HG03039 (cell line): ENCODE data around the gene RNF17.

ENCODE experiments used
- ATAC-seq: cut with Tn5 transposase; IDR thresholded peaks from one replicate; pipeline ENCODE4 v1.9.1; 2021; ENCODE audit warnings: mild to moderate bottlenecking, moderate library complexity; ENCODE audit not compliant: unreplicated experiment

RNF17 gene

GRCh38 chr13:24858953-24859352 lies 95.0 kb downstream of the RNF17 start:
- ATAC-seq: no peak

- no peak for ATAC-seq
Measured at GRCh38 chr13:24860770-24861169, 96.8 kb downstream of the RNF17 start.

DNA sequence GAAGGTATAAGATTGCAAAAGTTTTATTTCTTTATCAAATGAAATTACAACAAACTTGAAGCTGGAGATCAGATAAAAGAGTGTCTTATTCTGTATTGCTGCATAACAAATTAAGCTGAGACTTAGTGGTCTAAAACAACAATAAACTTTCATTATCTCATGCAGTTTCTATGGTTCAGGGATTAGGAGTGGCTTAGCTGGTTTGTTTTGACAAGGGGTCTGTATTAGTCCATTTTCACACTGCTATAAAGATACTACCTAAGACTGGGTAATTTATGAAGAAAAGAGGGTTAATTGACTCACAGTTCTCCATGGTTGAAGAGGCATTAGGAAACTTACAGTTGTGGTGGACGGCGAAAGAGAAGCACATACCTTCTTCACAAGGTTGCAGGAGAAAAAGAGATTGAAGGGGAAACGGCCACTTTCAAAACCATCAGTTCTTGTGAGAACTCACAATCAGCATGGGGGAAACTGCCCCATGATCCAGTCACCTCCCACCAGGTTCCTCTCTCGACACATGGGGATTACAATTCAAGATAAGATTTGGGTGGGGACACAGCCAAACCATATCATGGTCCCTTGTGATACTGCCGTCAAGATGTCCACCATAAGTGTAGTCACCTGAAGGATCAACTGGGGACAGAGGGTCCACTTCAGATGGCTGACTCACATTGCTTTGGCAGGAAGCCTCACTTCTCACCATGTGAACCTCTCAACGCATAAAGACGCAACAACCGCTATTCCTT lies 97.8 kb downstream of the RNF17 start:
- ATAC-seq: no peak

DNA sequence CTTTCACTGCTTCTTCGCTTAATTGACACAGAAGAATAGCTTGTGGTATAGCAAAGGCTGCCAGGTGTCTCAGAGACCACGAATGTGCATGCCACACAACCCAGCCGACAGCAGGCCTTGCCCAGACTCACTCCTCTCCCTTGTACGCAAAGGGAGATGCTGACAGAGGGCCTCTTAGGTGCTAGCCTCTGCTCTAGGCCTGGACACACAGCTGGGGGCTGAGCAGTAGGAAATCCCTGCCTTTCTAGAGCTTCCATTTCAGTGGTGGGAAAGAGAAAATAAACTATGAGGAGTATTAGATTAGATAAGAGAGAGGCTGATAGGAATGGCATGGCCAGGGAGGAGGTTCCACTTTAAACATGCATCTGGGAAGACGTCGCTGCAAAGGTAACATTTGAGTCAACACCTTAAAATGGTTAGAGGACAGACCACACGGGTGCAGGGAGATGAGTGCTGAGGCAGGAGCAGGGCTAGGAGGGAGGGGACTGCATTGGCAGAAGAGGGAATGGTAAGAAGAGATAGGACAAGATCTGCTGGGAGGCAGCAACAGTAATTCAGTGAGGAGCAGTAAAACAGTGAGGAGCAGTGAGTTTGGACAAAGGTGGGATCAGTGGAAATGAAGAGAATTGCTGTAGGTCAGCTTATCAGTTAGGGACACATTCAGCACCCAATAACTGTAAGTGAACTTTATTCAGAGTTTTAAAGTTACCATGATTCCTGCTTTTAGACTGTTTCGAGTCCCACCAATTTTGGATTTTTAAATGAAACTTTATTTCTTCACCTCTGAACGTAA lies 100.0 kb downstream of the RNF17 start:
- no peak for ATAC-seq

- ATAC-seq: no peak
Measured at GRCh38 chr13:24864579-24864978, 100.6 kb downstream of the RNF17 start.

DNA sequence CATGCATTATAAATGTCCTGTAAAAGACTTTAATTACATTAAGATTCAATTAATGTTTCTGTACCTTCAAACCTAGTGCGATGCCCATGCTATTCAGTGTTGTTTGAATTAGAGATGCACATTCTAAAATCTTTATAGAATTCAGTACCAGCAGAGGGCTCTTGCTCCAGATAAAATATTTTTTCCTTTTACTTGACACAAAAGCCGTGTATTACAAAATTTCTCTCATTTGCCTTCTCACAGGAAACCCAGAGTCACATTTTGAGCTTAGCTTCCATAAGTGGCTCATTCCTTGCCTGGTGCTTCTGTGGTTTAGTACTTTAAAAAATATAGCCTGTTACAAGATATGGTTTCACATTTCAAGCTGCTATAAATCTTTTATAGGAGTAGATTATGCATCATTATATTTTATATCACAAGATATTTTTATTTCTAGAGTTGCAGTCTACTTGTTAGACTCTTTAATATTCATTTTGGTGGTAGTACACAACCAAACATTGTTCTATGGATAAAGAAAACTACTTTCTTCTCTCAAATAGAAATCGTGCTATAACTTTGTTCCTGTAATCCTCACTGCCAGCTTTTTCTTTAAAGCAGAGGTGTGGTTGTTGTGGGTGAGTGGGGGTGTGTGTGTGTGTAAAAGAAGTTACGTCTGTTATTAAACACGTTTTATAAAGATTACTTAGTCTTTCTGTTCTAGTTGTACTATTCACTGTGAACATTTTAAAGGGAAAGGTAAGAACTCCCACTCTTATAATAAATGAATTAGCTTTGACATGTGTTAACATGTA lies 101.4 kb downstream of the RNF17 start:
- ATAC-seq: no peak

DNA sequence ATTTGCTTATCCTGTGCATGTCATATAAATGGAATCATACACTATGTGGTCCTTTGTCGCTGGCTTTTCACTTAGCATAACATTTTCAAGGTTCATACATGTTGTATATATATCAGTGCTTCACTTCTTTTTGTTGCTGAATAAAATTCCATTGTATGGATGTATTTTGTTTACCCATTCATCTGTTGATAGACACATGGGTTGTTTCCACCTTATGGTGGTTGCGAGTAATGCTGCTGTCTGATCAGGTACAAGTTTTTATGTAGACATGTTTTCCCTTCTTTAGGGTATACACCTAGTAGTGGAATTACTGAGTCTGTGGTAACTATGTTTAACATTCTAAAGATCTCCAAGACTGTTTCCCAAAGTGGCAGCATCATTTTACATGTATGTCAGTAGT lies 102.5 kb downstream of the RNF17 start:
- no peak for ATAC-seq

DNA sequence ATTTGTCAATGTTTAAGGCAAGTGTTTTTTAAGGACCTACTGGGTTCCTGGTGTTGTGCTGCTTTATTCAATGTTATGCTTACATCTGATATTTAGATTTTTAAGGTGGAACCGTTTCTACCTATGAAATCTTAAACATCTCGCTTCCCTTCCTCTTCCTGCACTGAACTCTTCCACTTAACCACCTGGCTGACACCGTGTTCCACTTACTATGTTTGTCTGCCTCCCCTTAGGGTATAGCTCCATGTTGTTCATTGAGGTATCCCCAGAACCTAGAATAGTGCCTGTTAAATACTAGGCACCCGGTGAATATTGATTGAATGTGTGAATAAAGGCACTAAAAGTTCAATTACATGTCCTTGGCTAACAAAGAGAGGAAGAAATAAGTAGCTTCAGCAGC lies 104.9 kb downstream of the RNF17 start:
- no peak for ATAC-seq

GRCh38 chr13:24870380-24870760 lies 106.4 kb downstream of the RNF17 start:
- no peak for ATAC-seq

- ATAC-seq: no peak
Measured at GRCh38 chr13:24875566-24875965, 111.6 kb downstream of the RNF17 start.

GRCh38 chr13:24877531-24877930 lies 113.6 kb downstream of the RNF17 start:
- ATAC-seq: no peak

GRCh38 chr13:24878340-24878739 lies 114.4 kb downstream of the RNF17 start:
- no peak for ATAC-seq

DNA sequence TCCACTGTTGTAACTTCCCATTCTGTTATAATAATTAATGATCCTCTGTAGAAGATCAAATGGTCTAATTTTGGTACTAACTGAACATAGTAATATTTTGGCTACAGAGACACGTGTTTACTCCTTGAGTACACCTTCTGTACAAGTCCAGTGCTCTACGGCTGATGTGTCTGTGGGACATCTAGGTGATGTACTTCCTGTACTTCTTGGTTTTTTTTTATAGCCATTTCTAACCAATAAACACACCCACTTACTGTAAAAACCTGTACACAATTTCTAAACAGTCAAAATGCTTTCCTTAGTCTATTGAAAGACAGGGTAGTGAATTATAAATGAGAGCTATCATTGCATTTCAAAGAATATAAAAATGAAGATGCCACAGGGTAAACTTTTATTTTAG lies 118.7 kb downstream of the RNF17 start:
- ATAC-seq: no peak

DNA sequence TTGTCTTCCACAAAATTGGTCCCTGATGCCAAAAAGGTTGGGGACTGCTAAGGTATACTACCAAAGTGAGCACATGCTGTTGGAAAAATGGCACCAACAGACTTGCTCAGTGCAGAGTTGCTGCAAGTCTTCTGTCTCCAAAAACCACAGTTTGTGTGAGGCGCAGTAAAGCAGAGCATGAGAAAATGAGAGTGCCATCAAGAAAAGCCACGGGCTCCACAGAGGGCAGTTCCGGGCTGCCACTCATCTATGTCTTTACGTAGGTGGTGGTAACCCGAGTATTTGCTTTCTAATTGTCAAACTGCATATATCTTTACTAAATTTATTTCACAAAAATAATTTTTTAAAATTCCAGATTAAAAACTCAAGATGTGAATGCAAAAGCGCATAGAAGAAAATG lies 123.8 kb downstream of the RNF17 start:
- ATAC-seq: no peak

DNA sequence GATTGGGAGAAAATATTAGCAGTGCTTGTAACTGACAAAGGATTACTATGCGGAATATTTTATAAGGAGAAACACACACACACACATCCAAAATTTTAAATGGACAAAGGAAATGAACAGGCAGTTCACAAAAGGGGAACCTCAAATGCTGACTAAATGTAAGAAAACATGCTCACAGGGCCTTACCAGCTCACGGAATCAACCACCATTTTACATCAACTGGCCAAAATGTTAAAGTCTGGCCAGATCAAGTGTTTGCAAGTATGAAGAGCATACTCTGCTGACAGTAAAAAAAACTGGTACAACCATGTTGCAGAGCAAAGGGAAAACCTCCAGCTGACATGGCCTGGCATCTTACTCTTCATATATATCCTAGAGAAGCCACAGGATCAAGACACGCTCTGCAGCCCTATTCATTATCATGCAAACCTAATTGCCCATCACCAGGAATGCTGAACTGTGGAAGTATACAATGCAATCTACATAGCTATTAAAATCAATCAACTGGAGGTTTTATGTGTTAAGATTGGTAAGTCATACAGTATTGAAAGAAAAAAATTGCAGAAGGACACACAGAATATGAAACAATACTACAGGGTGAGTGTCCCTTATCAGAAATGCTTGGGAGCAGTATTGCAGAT lies 124.4 kb downstream of the RNF17 start:
- no peak for ATAC-seq

GRCh38 chr13:24890256-24890655 lies 126.3 kb downstream of the RNF17 start:
- ATAC-seq: no peak

DNA sequence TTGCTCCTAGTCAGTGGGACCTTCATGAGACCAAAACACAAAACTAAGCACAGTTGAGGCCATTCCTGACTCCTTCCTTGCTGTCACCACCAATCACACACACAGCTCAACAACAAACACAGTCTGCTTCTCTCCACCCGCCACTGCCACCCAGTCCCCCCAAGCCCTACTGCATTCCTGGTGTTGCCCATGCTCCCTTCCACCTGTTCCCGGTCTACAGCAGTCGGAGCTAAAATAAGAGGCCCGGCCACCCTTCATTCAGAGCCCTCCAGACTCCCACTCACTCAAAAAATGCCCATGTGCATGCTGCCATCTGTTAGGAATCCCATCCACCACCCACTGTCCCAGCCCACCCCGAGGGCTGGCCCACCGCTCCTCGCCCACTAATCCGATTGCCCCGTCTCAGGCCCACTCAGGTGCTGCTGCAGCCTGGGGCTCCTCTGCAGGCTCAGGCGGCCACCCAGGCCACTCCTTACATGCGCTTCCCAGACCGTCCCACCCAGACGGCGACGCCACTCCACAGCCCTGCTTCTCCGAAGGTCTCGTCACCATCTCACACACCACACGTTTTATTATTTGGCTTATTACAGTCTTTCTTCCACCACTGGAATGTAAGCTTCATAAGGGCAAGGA lies 127.6 kb downstream of the RNF17 start:
- no peak for ATAC-seq

DNA sequence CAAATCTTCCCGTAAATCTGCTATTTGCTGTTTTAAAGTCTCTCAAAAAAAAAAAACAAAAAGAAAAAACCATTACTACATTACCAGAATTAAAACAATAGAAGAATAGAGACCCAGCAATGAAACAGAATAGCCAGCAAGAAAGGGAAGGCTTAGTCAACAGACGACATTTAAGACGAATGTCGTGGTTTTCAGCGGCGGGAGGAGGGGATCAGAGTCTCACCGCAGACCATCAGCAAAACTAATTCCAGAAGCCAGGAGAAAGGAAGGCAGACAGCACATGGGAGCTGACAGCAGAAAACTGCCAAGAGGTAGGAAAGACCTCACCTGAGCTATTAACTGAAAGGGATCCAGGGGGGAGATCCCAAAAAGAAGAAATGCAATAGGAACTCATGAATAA lies 128.9 kb downstream of the RNF17 start:
- no peak for ATAC-seq

- no peak for ATAC-seq
Measured at GRCh38 chr13:24893863-24894262, 129.9 kb downstream of the RNF17 start.

GRCh38 chr13:24894277-24894971 lies 130.5 kb downstream of the RNF17 start:
- ATAC-seq: no peak
